ENCODE measurements around the gene PDGFRB.

Gene PDGFRB

DNA sequence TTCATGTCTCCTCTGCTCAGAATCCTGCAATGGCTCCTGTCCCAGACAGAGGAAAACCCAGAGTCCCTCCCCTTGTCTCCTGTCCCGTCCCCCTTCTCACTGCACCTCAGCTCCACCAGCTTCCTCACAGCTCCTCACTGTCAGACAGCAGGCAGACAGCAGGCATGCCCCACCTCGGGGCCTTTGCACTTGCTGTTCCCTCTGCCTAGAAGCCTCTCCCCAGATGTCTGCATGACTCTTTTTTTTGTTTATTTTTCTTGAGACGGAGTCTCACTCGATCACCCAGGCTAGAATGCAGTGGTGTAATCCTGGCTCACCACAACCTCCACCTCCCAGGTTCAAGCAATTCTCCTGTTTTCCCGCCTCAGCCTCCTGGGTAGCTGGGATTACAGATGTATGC lies 25.4 kb upstream of the PDGFRB start:
- Mint-ChIP-seq H3K27ac (peak overlapping the region; percentile 45 to 92 (median 88)), H3K4me3 (no peak overlapping the region), H3K4me1 (peaks cover 20% of the 10 kb centered on the region), H3K9me3 (no peaks in the 10 kb centered on the region), H3K36me3 (ENCODE audit: low read depth) (no peaks in the 10 kb centered on the region), H3K27me3 (ENCODE audit: low read depth) (peaks cover 6% of the 10 kb centered on the region)
- TF ChIP-seq, protein P1, sequence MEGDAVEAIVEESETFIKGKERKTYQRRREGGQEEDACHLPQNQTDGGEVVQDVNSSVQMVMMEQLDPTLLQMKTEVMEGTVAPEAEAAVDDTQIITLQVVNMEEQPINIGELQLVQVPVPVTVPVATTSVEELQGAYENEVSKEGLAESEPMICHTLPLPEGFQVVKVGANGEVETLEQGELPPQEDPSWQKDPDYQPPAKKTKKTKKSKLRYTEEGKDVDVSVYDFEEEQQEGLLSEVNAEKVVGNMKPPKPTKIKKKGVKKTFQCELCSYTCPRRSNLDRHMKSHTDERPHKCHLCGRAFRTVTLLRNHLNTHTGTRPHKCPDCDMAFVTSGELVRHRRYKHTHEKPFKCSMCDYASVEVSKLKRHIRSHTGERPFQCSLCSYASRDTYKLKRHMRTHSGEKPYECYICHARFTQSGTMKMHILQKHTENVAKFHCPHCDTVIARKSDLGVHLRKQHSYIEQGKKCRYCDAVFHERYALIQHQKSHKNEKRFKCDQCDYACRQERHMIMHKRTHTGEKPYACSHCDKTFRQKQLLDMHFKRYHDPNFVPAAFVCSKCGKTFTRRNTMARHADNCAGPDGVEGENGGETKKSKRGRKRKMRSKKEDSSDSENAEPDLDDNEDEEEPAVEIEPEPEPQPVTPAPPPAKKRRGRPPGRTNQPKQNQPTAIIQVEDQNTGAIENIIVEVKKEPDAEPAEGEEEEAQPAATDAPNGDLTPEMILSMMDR (IDR thresholded peaks at IDR 0.05; ENCODE audit: unreplicated experiment in 3 of 3) = no peak

GRCh38 chr5:150180241-150181026 lies 24.8 kb upstream of the PDGFRB start:
- H3K27me3 Mint-ChIP-seq (ENCODE audit: low read depth) = peaks cover 6% of the 10 kb centered on the region
- peaks cover 24% of the 10 kb centered on the region for H3K4me1 Mint-ChIP-seq
- peak overlapping the region; percentile 45 to 92 (median 88) for H3K27ac Mint-ChIP-seq
- no peaks in the 10 kb centered on the region for H3K9me3 Mint-ChIP-seq
- no peaks in the 10 kb centered on the region for H3K36me3 Mint-ChIP-seq (ENCODE audit: low read depth)
- no peak overlapping the region for H3K4me3 Mint-ChIP-seq
- TF ChIP-seq, protein P1 (IDR thresholded peaks at IDR 0.05; ENCODE audit: unreplicated experiment in 3 of 3) = no peak

DNA sequence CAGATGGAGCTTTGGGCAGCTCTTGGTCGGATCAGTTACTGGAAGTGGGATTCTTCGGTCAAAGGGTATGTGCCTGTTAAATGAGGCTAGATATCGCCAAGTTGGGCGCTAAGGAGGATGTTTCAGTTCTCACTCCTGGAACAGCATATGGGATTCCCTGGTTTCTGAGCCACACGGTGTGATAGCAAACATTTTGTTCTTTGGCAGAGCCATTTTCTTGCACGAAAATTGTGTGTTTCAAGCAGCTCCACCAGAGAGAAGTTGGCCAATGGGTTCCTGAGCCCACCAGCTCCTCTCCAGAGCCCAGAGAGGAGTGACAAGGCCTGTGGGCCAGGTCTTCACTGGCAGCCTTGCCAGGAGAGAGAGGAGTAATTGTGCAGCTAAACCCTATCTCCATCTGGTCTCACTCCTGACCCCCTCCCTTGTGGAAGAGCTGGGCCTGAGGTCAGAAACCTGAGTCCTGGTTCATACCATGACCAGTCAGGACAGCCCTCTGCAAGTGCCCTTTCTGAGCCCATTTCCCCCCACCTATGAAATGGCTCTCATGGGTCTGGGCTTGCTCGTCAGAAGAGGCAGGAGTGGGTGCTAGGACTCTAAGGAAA lies 23.5 kb upstream of the PDGFRB start:
- Mint-ChIP-seq H3K9me3 (no peaks in the 10 kb centered on the region), H3K36me3 (ENCODE audit: low read depth) (no peaks in the 10 kb centered on the region), H3K4me3 (no peak overlapping the region), H3K27me3 (ENCODE audit: low read depth) (peaks cover 6% of the 10 kb centered on the region), H3K27ac (peak overlapping the region; percentile 8 to 55 (median 32)), H3K4me1 (peaks cover 26% of the 10 kb centered on the region)
- TF ChIP-seq, protein P1 (IDR thresholded peaks at IDR 0.05; ENCODE audit: unreplicated experiment in 3 of 3) = no peak

- Mint-ChIP-seq H3K36me3 (ENCODE audit: low read depth) (no peaks in the 10 kb centered on the region), H3K9me3 (no peaks in the 10 kb centered on the region)
- TF ChIP-seq, protein P1 (IDR thresholded peaks at IDR 0.05; ENCODE audit: unreplicated experiment in 3 of 3) = no peak
Measured at GRCh38 chr5:150178262-150178661, 22.6 kb upstream of the PDGFRB start.

DNA sequence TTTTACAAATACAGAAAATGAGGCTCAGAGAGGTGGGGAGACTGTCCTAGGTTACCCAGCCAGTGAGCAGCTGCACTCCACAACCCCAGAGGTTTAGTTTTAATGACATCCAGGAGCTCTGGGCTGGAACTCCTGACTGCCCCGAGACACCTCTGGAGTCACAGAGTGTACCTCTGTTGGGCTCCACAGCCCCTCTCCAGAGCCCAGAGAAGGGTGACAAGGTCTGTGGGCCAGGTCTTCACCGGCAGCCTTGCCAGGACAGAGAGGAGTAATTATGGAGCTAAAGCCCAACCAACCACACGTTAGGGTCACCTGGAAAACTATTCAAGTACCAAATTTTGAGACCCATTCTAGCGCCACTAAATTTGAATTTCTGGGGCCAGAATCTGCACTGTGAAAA lies 22.1 kb upstream of the PDGFRB start:
- no peaks in the 10 kb centered on the region for H3K9me3 Mint-ChIP-seq
- no peaks in the 10 kb centered on the region for H3K36me3 Mint-ChIP-seq (ENCODE audit: low read depth)
- peak overlapping the region; percentile 8 to 55 (median 32) for H3K27ac Mint-ChIP-seq
- TF ChIP-seq, protein P1 (IDR thresholded peaks at IDR 0.05; ENCODE audit: unreplicated experiment in 3 of 3) = no peak
- H3K27me3 Mint-ChIP-seq (ENCODE audit: low read depth) = peaks cover 11% of the 10 kb centered on the region
- H3K4me1 Mint-ChIP-seq = peaks cover 38% of the 10 kb centered on the region
- no peak overlapping the region for H3K4me3 Mint-ChIP-seq

More at GRCh38 chr5:150178262-150178661, 22.6 kb upstream of the PDGFRB start:
- Mint-ChIP-seq H3K4me3 (no peak overlapping the region), H3K27me3 (ENCODE audit: low read depth) (peaks cover 9% of the 10 kb centered on the region), H3K4me1 (peaks cover 35% of the 10 kb centered on the region), H3K27ac (peak overlapping the region; percentile 8 to 55 (median 32))
